CD8-positive, alpha-beta memory T cell (primary cell): Measurements from ENCODE around the gene FN3KRP. TPM values are rescaled to one million over a fixed set of nuclear protein-coding genes. Genes with fewer than 3 reads are reported as not detected.

ENCODE experiments used
- CTCF ChIA-PET: fragments of 350-600 bp; sonication (Branson Sonifier 250); formaldehyde crosslinking; loops from one replicate; lab custom pipeline; 2021; ENCODE audit warnings: antibody characterized with exemption; lab: Charles Lee
- POLR2A ChIA-PET: fragments of 350-600 bp; sonication (Branson Sonifier 250); formaldehyde crosslinking; loops from one replicate; lab custom pipeline; 2021; ENCODE audit warnings: antibody characterized with exemption; lab: Charles Lee
- DNase-seq, 5 donors: peaks; one replicate each; pipeline versions ENCODE4 v3.0.0 to v3.0.0-alpha.2; 2020 to 2022; ENCODE audit warnings: mixed read lengths in 1 of 5
- H3K27ac ChIP-seq: one replicate; pipeline ENCODE4 v1.7.0; 2013; ENCODE audit warnings: low read depth, mild to moderate bottlenecking, low read length, moderate library complexity
- H3K27me3 ChIP-seq: 2 replicates; pipeline ENCODE4 v1.7.0; 2013; ENCODE audit warnings: low read length, mild to moderate bottlenecking; ENCODE audit not compliant: insufficient read depth, poor library complexity, severe bottlenecking
- H3K36me3 ChIP-seq: 2 replicates; pipeline ENCODE4 v1.7.0; 2013; ENCODE audit warnings: mild to moderate bottlenecking, low read length, moderate library complexity; ENCODE audit not compliant: insufficient read depth
- H3K4me1 ChIP-seq: 2 replicates; pipeline ENCODE4 v1.7.0; 2013; ENCODE audit warnings: mild to moderate bottlenecking, low read length, moderate library complexity; ENCODE audit not compliant: insufficient read depth
- H3K4me3 ChIP-seq: 2 replicates; pipeline ENCODE4 v1.7.0; 2013; ENCODE audit warnings: mild to moderate bottlenecking, low read length
- H3K9me3 ChIP-seq: 2 replicates; pipeline ENCODE4 v1.7.0; 2013; ENCODE audit warnings: mild to moderate bottlenecking, low read length
- H3K27ac Mint-ChIP-seq, 8 donors: one replicate each; pipeline ENCODE4 v1.8.0; 2020 to 2021; ENCODE audit warnings: mixed read lengths in 8 of 8, mild to moderate bottlenecking in 6 of 8, inconsistent platforms in 3 of 8, moderate library complexity in 3 of 8
- H3K27me3 Mint-ChIP-seq, 2 donors: one replicate each; pipeline ENCODE4 v1.8.0; 2020 to 2021; ENCODE audit warnings: mixed read lengths in 2 of 2, mild to moderate bottlenecking in 1 of 2, moderate library complexity in 1 of 2
- H3K36me3 Mint-ChIP-seq, 3 donors: one replicate each; pipeline ENCODE4 v1.8.0; 2020 to 2021; ENCODE audit warnings: mixed read lengths in 3 of 3, inconsistent platforms in 1 of 3, mild to moderate bottlenecking in 1 of 3
- H3K4me1 Mint-ChIP-seq, 3 donors: one replicate each; pipeline ENCODE4 v1.8.0; 2020 to 2021; ENCODE audit warnings: mixed read lengths in 3 of 3, inconsistent platforms in 1 of 3, mild to moderate bottlenecking in 1 of 3
- H3K4me3 Mint-ChIP-seq, 7 donors: one replicate each; pipeline ENCODE4 v1.8.0; 2020 to 2021; ENCODE audit warnings: mixed read lengths in 7 of 7, mild to moderate bottlenecking in 6 of 7, moderate library complexity in 4 of 7, inconsistent platforms in 2 of 7
- H3K9me3 Mint-ChIP-seq, 5 donors: one replicate each; pipeline ENCODE4 v1.8.0; 2020 to 2022; ENCODE audit warnings: mixed read lengths in 5 of 5, mild to moderate bottlenecking in 3 of 5, moderate library complexity in 2 of 5, inconsistent platforms in 1 of 5
- polyA plus RNA-seq: library from polyadenylated mRNA; unstranded; fragments of 300-500 nt; fragmentation: Illumina TruSeq; gene quantifications from one replicate; pipeline ENCODE4 v1.2.3, GENCODE V29; 2021
- total RNA-seq, 2 experiments: library from RNA; stranded (reverse); gene quantifications; one replicate each; pipeline ENCODE4 v1.2.3, GENCODE V29; 2021

Gene FN3KRP, protein sequence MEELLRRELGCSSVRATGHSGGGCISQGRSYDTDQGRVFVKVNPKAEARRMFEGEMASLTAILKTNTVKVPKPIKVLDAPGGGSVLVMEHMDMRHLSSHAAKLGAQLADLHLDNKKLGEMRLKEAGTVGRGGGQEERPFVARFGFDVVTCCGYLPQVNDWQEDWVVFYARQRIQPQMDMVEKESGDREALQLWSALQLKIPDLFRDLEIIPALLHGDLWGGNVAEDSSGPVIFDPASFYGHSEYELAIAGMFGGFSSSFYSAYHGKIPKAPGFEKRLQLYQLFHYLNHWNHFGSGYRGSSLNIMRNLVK
- total RNA-seq (10 to 100 TPM; 39.0 to 39.9 TPM), polyA plus RNA-seq (20.7 TPM)

DNA sequence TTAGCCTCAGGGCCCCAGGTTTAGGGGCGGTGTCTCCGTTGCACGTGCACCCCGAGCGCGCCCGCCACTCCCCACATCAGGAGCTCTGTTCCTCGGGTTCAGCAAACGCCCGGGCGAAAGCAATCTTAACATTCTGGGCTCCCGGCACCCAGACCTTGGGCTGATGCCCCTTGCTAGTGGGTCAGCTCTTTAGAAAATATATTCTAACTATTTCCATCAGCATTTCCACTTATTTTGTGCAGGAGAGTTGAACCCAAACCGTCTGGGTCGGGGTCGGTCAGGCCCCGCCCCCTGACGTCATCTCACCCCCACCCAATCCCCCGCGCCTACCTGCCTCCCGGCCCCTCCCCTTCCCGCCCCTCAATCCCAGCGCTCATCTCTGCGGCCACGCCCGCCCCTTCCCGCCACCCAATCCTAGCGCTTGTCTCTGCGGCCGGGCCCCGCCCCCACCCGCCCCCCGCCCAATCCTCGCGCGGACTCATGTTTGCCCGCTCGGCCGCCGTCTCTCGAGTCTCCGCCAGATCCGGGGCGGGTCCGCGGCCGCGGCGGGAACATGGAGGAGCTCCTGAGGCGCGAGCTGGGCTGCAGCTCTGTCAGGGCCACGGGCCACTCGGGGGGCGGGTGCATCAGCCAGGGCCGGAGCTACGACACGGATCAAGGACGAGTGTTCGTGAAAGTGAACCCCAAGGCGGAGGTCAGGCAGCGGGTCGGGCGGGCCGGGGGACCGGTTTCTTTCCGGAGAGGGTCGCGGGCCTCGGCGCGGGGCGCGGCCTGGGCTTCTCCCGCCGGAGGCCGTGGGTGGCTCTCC, at the start of gene FN3KRP:
Gene FN3KRP (plus strand): TSS at position 504 of the 808 bp plus-strand sequence. CDS start 50 bp downstream, at position 554.
- H3K4me3 Mint-ChIP-seq = peak within 1 kb of the TSS; percentile 91 to 98 (median 96)
- H3K36me3 Mint-ChIP-seq = peaks cover 0 to 36% (median 2%) of the 10 kb centered on the region in 3 donors
- POLR2A ChIA-PET = interaction anchor here (0.6 to 1.0 kb wide), 3 partner anchors 18 to 1033 kb away, joined by 4 to 6 read pairs (median 4); partner anchors contain the start of genes ARL16, FN3K and RAB40B
- Histone ChIP-seq H3K27me3 (no peaks in the 10 kb centered on the region), H3K27ac (peak within 1 kb of the TSS; percentile 64), H3K36me3 (peaks cover 9% of the 10 kb centered on the region), H3K4me1 (peaks cover 21% of the 10 kb centered on the region), H3K9me3 (no peaks in the 10 kb centered on the region), H3K4me3 (peak within 1 kb of the TSS; percentile 74)
- no peaks in the 10 kb centered on the region for H3K27me3 Mint-ChIP-seq
- DNase-seq = peak; percentile 82 to 96 (median 87)
- no peaks in the 10 kb centered on the region for H3K9me3 Mint-ChIP-seq
- peaks cover 21 to 28% (median 23%) of the 10 kb centered on the region in 3 donors for H3K4me1 Mint-ChIP-seq
- CTCF ChIA-PET = no interaction called here
- H3K27ac Mint-ChIP-seq = peak within 1 kb of the TSS; percentile 86 to 96 (median 93)

DNA sequence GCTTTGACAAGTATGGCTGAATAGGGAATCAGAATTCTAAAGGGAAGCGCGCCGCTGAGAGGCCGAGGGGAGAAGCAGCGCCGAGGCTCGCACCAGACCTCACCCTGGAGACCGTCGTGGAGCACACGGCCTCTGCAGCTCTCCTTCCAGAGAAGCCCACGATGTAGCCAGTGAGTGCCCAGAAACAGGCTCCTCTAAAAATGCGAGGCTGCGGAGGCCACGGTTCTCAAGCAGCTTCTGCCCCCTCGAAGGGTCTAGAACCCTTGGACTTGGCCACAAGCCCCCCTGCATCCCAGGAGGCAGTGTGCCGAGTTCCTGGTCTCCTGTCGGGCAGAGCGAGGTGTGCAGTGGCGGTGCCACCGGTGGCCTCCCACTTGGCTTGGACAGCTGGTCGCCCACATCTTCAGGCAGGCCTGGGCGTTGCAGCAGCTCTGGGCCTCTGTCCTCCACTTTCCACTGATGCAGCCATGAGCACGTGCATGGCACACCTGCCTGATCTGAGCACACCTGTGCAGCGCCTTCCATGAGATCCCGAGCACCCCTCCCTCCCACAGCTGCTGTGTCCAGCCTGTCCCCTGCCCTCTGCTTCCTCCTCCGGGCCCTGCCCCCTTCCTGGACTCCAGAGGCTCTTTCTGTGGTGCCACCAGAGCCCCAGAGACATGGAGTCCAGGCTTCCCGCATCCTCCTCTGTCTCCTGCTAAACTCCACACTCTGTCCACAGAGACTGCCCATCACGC, 49.4 kb upstream of the FN3KRP start:
- peak in 1 of 5 donors; percentile 17 for DNase-seq
- H3K36me3 Mint-ChIP-seq = no peaks in the 10 kb centered on the region
- Histone ChIP-seq H3K27me3 (no peaks in the 10 kb centered on the region), H3K36me3 (no peaks in the 10 kb centered on the region), H3K27ac (no peak overlapping the region), H3K4me3 (no peak overlapping the region), H3K4me1 (no peaks in the 10 kb centered on the region), H3K9me3 (no peaks in the 10 kb centered on the region)
- CTCF ChIA-PET = no interaction called here
- peak overlapping the region in 1 of 8 donors; percentile 87 for H3K27ac Mint-ChIP-seq
- POLR2A ChIA-PET = no interaction called here
- no peaks in the 10 kb centered on the region for H3K27me3 Mint-ChIP-seq
- no peaks in the 10 kb centered on the region for H3K9me3 Mint-ChIP-seq
- H3K4me3 Mint-ChIP-seq = no peak overlapping the region
- peaks cover 0 to 6% (median 3%) of the 10 kb centered on the region in 3 donors for H3K4me1 Mint-ChIP-seq

DNA sequence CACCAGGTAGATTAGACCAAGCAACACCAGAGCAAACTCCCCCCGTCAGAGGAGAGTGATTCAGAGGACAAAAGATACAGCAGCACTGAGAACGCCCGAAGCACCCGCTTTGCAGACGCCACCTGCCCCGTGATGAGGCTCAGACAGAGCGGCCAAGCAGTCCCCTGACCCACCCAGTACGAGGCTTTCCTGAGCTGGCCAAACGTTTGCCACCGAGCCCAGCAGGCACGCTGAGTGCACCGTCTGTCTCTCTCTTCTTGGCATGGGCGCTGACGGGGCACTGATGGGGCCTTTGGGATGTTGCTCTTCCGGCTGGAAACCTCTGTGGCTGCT, 48.9 kb upstream of the FN3KRP start:
- Mint-ChIP-seq H3K9me3 (no peaks in the 10 kb centered on the region), H3K4me3 (no peak overlapping the region), H3K4me1 (peaks cover 0 to 6% (median 3%) of the 10 kb centered on the region in 3 donors), H3K36me3 (no peaks in the 10 kb centered on the region), H3K27me3 (no peaks in the 10 kb centered on the region), H3K27ac (peak overlapping the region in 1 of 8 donors; percentile 87)
- Histone ChIP-seq H3K4me1 (no peaks in the 10 kb centered on the region), H3K36me3 (no peaks in the 10 kb centered on the region), H3K27ac (no peak overlapping the region), H3K27me3 (no peaks in the 10 kb centered on the region), H3K9me3 (no peaks in the 10 kb centered on the region), H3K4me3 (no peak overlapping the region)
- POLR2A ChIA-PET = interaction anchor here (0.5 kb wide), 1 partner anchor 45 kb away, joined by 4 read pairs; no protein-coding TSS in a partner anchor
- CTCF ChIA-PET = interaction anchor here (1.3 to 1.4 kb wide), 2 partner anchors 18 to 100 kb away, joined by 3 to 5 read pairs; no protein-coding TSS in a partner anchor
- DNase-seq = peak in 1 of 5 donors; percentile 11

DNA sequence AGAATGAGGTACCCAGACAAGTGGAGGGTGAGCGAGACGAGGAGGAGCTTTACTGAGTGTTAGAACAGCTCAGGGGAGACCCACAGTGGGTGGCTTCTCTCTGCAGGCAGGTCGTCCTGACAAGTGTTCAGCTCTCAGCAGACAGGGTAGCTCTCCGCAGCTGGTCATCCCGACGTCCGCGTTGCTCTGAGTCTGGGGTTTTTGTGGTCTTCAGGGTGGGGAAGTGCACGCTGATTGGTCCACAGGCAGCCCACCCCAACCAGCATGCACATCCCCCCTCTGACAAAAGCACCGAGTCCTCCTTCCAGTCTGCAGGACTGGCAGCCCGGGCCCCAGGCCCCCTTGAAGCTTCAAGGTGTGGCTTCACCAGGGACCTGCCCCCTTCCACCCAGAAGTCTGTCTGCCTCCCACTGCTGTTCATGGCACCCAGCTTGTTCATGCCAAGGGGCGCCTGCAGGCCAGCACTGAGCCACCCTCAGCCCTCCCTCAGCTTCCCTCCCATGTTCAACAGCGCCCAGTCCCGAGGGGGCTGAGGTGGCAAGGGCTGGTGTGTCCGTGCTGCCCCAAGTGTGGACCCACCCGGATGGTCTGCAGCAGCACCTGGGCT, 48.4 kb upstream of the FN3KRP start:
- Histone ChIP-seq H3K27ac (no peak overlapping the region), H3K9me3 (no peaks in the 10 kb centered on the region), H3K27me3 (no peaks in the 10 kb centered on the region), H3K4me1 (no peaks in the 10 kb centered on the region), H3K4me3 (no peak overlapping the region), H3K36me3 (no peaks in the 10 kb centered on the region)
- CTCF ChIA-PET = interaction anchor here (0.7 to 1.5 kb wide), 5 partner anchors 9 to 107 kb away, joined by 3 to 5 read pairs (median 4); no protein-coding TSS in a partner anchor
- H3K27me3 Mint-ChIP-seq = no peaks in the 10 kb centered on the region
- H3K4me3 Mint-ChIP-seq = peak overlapping the region in 1 of 7 donors; percentile 27
- H3K4me1 Mint-ChIP-seq = peaks cover 0 to 6% (median 3%) of the 10 kb centered on the region in 3 donors
- H3K9me3 Mint-ChIP-seq = no peaks in the 10 kb centered on the region
- POLR2A ChIA-PET = interaction anchor here (0.5 kb wide), 1 partner anchor 46 kb away, joined by 4 read pairs; no protein-coding TSS in a partner anchor
- no peak for DNase-seq
- H3K27ac Mint-ChIP-seq = no peak overlapping the region
- no peaks in the 10 kb centered on the region for H3K36me3 Mint-ChIP-seq

DNA sequence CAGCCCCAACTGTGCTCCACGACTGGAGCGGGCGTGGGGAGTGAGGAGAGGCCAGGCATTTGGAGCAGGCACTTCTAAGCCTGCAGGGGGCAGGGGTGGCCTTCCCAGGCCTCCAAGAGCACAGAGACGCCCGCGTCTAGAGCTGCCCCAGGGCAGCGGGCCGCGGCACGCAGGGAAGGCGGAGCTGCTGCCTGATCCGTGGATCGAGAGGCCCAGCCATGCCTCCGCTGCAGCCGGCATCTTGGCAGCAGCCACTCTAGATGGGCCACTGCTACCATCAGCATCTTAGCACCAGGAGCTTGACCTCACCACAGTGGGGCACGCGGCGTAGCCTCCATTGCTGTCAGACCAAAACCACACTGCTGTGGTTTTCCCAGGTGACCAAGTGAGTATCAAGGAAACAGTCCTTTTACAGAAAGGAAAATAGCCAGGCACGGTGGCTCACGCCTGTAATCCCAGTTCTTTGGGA, 47.8 kb upstream of the FN3KRP start:
- Histone ChIP-seq H3K4me1 (no peaks in the 10 kb centered on the region), H3K27ac (no peak overlapping the region), H3K4me3 (no peak overlapping the region), H3K9me3 (no peaks in the 10 kb centered on the region), H3K27me3 (no peaks in the 10 kb centered on the region), H3K36me3 (no peaks in the 10 kb centered on the region)
- Mint-ChIP-seq H3K4me3 (peak overlapping the region in 2 of 7 donors; percentile 27 to 77), H3K27ac (no peak overlapping the region), H3K4me1 (peaks cover 0 to 6% (median 3%) of the 10 kb centered on the region in 3 donors), H3K9me3 (no peaks in the 10 kb centered on the region), H3K36me3 (no peaks in the 10 kb centered on the region), H3K27me3 (no peaks in the 10 kb centered on the region)
- ChIA-PET POLR2A (no interaction called here), CTCF (interaction anchor here (0.7 to 1.5 kb wide), 7 partner anchors 9 to 113 kb away, joined by 3 to 5 read pairs (median 4); no protein-coding TSS in a partner anchor)
- DNase-seq = peak in 3 of 5 donors; percentile 9 to 59 (median 40)

DNA sequence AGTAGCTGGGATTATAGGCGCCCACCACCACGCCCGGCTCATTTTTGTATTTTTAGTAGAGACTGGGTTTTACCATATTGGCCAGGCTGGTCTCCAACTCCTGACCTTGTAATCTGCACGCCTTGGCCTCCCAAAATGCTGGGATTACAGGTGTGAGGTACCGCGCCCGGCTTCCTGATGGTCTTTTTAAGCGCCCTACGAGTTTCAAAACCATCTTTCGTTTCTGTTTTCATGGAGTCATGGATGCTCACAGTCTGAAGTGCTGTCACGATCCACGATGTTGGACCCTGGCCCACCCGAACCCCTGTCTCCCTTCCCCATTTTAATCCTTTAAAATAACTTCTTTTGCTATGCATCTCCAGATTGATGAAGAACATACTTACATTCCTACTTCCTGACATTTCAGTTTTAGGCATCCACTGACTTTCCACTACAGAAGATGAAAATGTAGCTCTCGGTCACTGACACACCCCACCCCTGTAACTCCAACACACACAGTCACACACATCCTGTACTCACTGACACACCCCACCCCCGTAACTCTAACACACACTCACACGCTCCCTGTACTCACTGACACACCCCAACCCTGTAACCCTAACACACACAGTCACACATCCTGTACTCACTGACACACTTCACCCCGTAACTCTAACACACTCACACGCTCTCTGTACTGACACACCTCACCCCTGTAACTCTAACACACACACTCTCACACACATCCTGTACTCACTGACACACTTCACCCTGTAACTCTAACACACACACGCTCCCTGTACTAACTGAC, 45.6 kb upstream of the FN3KRP start:
- H3K27ac ChIP-seq = no peak overlapping the region
- ChIA-PET POLR2A (no interaction called here), CTCF (interaction anchor here (0.7 kb wide), 1 partner anchor 1316 kb away, joined by 3 read pairs; no protein-coding TSS in a partner anchor)
- Mint-ChIP-seq H3K27ac (peak overlapping the region in 1 of 8 donors; percentile 1), H3K9me3 (no peaks in the 10 kb centered on the region), H3K4me3 (peak overlapping the region in 1 of 7 donors; percentile 1), H3K27me3 (no peaks in the 10 kb centered on the region), H3K4me1 (peaks cover 0 to 6% (median 3%) of the 10 kb centered on the region in 3 donors), H3K36me3 (no peaks in the 10 kb centered on the region)
- DNase-seq = no peak
- no peaks in the 10 kb centered on the region for H3K36me3 ChIP-seq
- H3K4me3 ChIP-seq = no peak overlapping the region
- no peaks in the 10 kb centered on the region for H3K9me3 ChIP-seq
- H3K4me1 ChIP-seq = no peaks in the 10 kb centered on the region
- H3K27me3 ChIP-seq = no peaks in the 10 kb centered on the region
